K562 (cell line): ENCODE measurements around the gene CCDC136. TPM values are rescaled to one million over a fixed set of nuclear protein-coding genes. Genes with fewer than 3 reads are reported as not detected.

Experiments used
- ATAC-seq: fragments of 200-7000 bp; cut with Tn5 transposase; 3 replicates; pipeline ENCODE4 v1.9.1; 2020; ENCODE audit warnings: moderate library complexity
- BruUV-seq: library from RNA; stranded (reverse); fragments of 400-500 nt; replicated peaks from 2 replicates; lab custom pipeline; 2021; lab: Mats Ljungman, UMichigan
- CTCF ChIA-PET: fragments of 300-600 bp; formaldehyde crosslinking; extraction: SDS; loops from one replicate; lab custom pipeline; 2021; ENCODE audit warnings: low intra/inter-chr PET ratio; lab: Yijun Ruan, JAX
- POLR2A ChIA-PET: fragments of 300-600, 350-650 bp; sonication (Branson Sonifier 250); formaldehyde crosslinking; extraction: SDS; loops from one replicate; lab custom pipeline; 2021; ENCODE audit warnings: antibody characterized with exemption, inconsistent platforms; lab: Yijun Ruan, JAX
- DNase-seq, 4 experiments: peaks; one replicate each; pipeline versions ENCODE4 v3.0.0 to v3.0.0-alpha.2; 2011 to 2018; ENCODE audit warnings: low spot score in 3 of 4, mixed read lengths in 3 of 4; ENCODE audit errors: extremely low read depth in 1 of 4
- FAIRE-seq: peaks from 2 replicates; lab custom pipeline; 2011; peaks lifted over from hg19 to GRCh38; lab: Jason Lieb, UNC
- H2AFZ ChIP-seq: 2 replicates; pipeline ENCODE4 v1.6.0; 2011; ENCODE audit warnings: low read depth, low read length, control low read depth, inconsistent platforms
- H3K27ac ChIP-seq: fragments of 200-600 bp; 3 replicates; pipeline ENCODE4 v1.8.0; 2011; ENCODE audit warnings: low read depth, mild to moderate bottlenecking, control low read depth, inconsistent platforms, low read length, moderate library complexity, mixed read lengths; ENCODE audit errors: extremely low read depth
- H3K27me3 ChIP-seq, 2 experiments: fragments of 300-600 bp in 1 of 2; 2 replicates in 1 of 2; 3 replicates in 1 of 2; pipeline versions ENCODE4 v1.6.0 to v1.8.0; 2011; ENCODE audit warnings: inconsistent platforms in 2 of 2, low read length in 2 of 2, mild to moderate bottlenecking in 1 of 2, mixed read lengths in 1 of 2, moderate library complexity in 1 of 2; ENCODE audit not compliant: control insufficient read depth in 2 of 2, insufficient read depth in 2 of 2
- H3K36me3 ChIP-seq: fragments of 300-600 bp; 3 replicates; pipeline ENCODE4 v1.8.0; 2011; ENCODE audit warnings: mild to moderate bottlenecking, low read length, inconsistent platforms; ENCODE audit not compliant: control insufficient read depth, insufficient read depth
- H3K4me1 ChIP-seq, 2 experiments: fragments of 200-600 bp in 1 of 2; replicated peaks in 1 of 2; 2 replicates in 1 of 2; 3 replicates in 1 of 2; pipeline versions ENCODE4 v1.5.1 to v1.8.0; 2011; ENCODE audit warnings: inconsistent platforms in 2 of 2, low read length in 2 of 2, mild to moderate bottlenecking in 1 of 2, mixed read lengths in 1 of 2, moderate library complexity in 1 of 2; ENCODE audit not compliant: control insufficient read depth in 2 of 2, insufficient read depth in 2 of 2
- H3K4me2 ChIP-seq: 2 replicates; pipeline ENCODE4 v1.6.1; 2011; ENCODE audit warnings: low read length, control low read depth, inconsistent platforms, mixed read lengths; ENCODE audit not compliant: insufficient read depth
- H3K4me3 ChIP-seq: fragments of 200-600 bp; sonication (generic), shearing (Covaris generic); 2 replicates; pipeline ENCODE4 v1.5.1; 2016; ENCODE audit warnings: control low read depth, inconsistent platforms
- H3K79me2 ChIP-seq: fragments of 200-600 bp; 3 replicates; pipeline ENCODE4 v1.8.0; 2011; ENCODE audit warnings: low read length, inconsistent platforms; ENCODE audit not compliant: control insufficient read depth, insufficient read depth
- H3K9ac ChIP-seq, 2 experiments: 2 replicates each; pipeline versions ENCODE4 v1.6.0 to v1.6.1; 2011; ENCODE audit warnings: low read depth in 2 of 2, low read length in 2 of 2, control low read depth in 1 of 2, inconsistent platforms in 1 of 2, mild to moderate bottlenecking in 1 of 2, mixed read lengths in 1 of 2; ENCODE audit not compliant: insufficient read depth in 1 of 2
- H3K9me1 ChIP-seq: one replicate; pipeline ENCODE4 v1.6.0; 2011; ENCODE audit warnings: inconsistent platforms, mild to moderate bottlenecking, low read length, moderate library complexity; ENCODE audit not compliant: control insufficient read depth, insufficient read depth
- H3K9me3 ChIP-seq: replicated peaks from 2 replicates; pipeline ENCODE4 v1.5.1; 2011; ENCODE audit warnings: low read depth, low read length, inconsistent platforms; ENCODE audit not compliant: control insufficient read depth, insufficient read depth
- H4K20me1 ChIP-seq: replicated peaks from 2 replicates; pipeline ENCODE4 v1.6.1; 2011; ENCODE audit warnings: low read length, inconsistent platforms, mixed read lengths; ENCODE audit not compliant: control insufficient read depth, insufficient read depth
- CBX1 ChIP-seq: sonication (generic); IDR thresholded peaks from 2 replicates; pipeline ENCODE4 v1.6.1; 2016; ENCODE audit warnings: antibody characterized with exemption, low read depth, mild to moderate bottlenecking
- DACH1 ChIP-seq: fragments of 450-650 bp; IDR thresholded peaks from 2 replicates; pipeline ENCODE4 v1.6.1; 2018; ENCODE audit not compliant: partially characterized antibody
- E2F1 ChIP-seq: sonication (generic); formaldehyde crosslinking; IDR thresholded peaks from 2 replicates; pipeline ENCODE4 v1.8.1; 2023; ENCODE audit warnings: mild to moderate bottlenecking, missing genetic modification reagents, moderate library complexity
- HMG20B ChIP-seq: fragments of 250-450 bp; sonication (Bioruptor Pico); IDR thresholded peaks from 2 replicates; pipeline ENCODE4 v1.5.0; 2021; ENCODE audit warnings: mild to moderate bottlenecking
- MCM7 ChIP-seq, 2 experiments: fragments of 450-650 bp; IDR thresholded peaks; 2 replicates each; pipeline ENCODE4 v1.6.1; 2016 to 2018
- NCOR1 ChIP-seq: fragments of 450-650 bp; IDR thresholded peaks from 2 replicates; pipeline ENCODE4 v1.6.1; 2016; ENCODE audit warnings: mild to moderate bottlenecking, moderate library complexity
- POLR2G ChIP-seq: fragments of 200-400 bp; formaldehyde crosslinking; IDR thresholded peaks from 2 replicates; pipeline ENCODE4 v1.6.1; 2017; ENCODE audit warnings: low read depth, mild to moderate bottlenecking, antibody characterized with exemption, low read length, moderate library complexity
- POLR3G ChIP-seq: IDR thresholded peaks from 2 replicates; pipeline ENCODE4 v1.6.1; 2011; ENCODE audit not compliant: insufficient read length, insufficient replicate concordance; ENCODE audit errors: extremely low read depth
- PRMT5 ChIP-seq: sonication (generic); formaldehyde crosslinking; IDR thresholded peaks from 2 replicates; pipeline ENCODE4 v1.5.0; 2020; ENCODE audit warnings: missing genetic modification reagents
- RBFOX2 ChIP-seq: fragments of 200-400 bp; formaldehyde crosslinking; IDR thresholded peaks from 2 replicates; pipeline ENCODE4 v1.6.1; 2017; ENCODE audit warnings: low read depth, mild to moderate bottlenecking, low read length, moderate library complexity
- RBM22 ChIP-seq: fragments of 200-400 bp; formaldehyde crosslinking; IDR thresholded peaks from 2 replicates; pipeline ENCODE4 v1.6.1; 2018; ENCODE audit warnings: low read length, low read depth; ENCODE audit not compliant: poor library complexity, severe bottlenecking
- SRSF7 ChIP-seq: fragments of 200-400 bp; formaldehyde crosslinking; optimal IDR thresholded peaks from 2 replicates; pipeline ENCODE3; 2017; ENCODE audit warnings: mild to moderate bottlenecking, low read depth, low read length
- ZFP36 ChIP-seq: fragments of 150-350 bp; IDR thresholded peaks from 2 replicates; pipeline ENCODE4 v1.6.1; 2018; ENCODE audit warnings: low read length, low read depth; ENCODE audit not compliant: partially characterized antibody
- ZNF143 ChIP-seq: sonication (generic); formaldehyde crosslinking; IDR thresholded peaks from 2 replicates; pipeline ENCODE4 v1.9.0; 2022; ENCODE audit warnings: mild to moderate bottlenecking, missing genetic modification reagents
- ZNF41 ChIP-seq: fragments of 250-450 bp; sonication (Bioruptor Pico); conservative IDR thresholded peaks from 2 replicates; pipeline ENCODE4 v1.4.0; 2020; ENCODE audit warnings: mild to moderate bottlenecking
- WGBS: fragments of 100-300 bp; shearing (Covaris generic); methylation state at CpG from one replicate; pipeline ENCODE4 v1.1.6; 2016; ENCODE audit warnings: low coverage, mixed read lengths; ENCODE audit not compliant: insufficient coverage; ENCODE audit errors: missing lambda C conversion rate; 5-methylcytosine and 5-hydroxymethylcytosine counted together
- in situ Hi-C: fragments of 300-500 bp; cut with MboI; formaldehyde crosslinking; loops from 4 replicates; pipeline ENCODE4 v1.15.0; 2018; ENCODE audit warnings: inconsistent platforms, mixed read lengths
- intact Hi-C: fragments of 100-400 bp; cut with micrococcal nuclease; formaldehyde crosslinking; loops from 2 replicates; pipeline ENCODE4 v1.14.2; 2022
- polyA plus RNA-seq, 8 experiments: library from polyadenylated mRNA; depleted of rRNA in 4 of 8; stranded (reverse) in 5 of 8; unstranded in 3 of 8; fragments of >200 nt; fragmentation: Nextera tagmentation in 2 of 8; fragmentation: Illumina TruSeq in 1 of 8; extraction: Ambion mirVana in 2 of 8; extraction: Trizol in 1 of 8; gene quantifications; 2 replicates each; pipeline versions ENCODE4 v1.2.1 to v1.2.3, GENCODE V29; 2011 to 2014; ENCODE audit warnings: inconsistent platforms in 1 of 8, missing spikeins in 1 of 8
- total RNA-seq, 7 experiments: library from RNA; depleted of rRNA in 6 of 7; stranded (reverse); fragments of >200 nt in 6 of 7; fragmentation: Illumina TruSeq in 2 of 7; extraction: Trizol in 2 of 7; gene quantifications; 2 replicates each; pipeline versions ENCODE4 v1.2.1 to v1.2.3, GENCODE V29; 2011 to 2021; ENCODE audit warnings: low replicate concordance in 1 of 7

Gene CCDC136
- total and polyA plus RNA-seq, 9 of the 15 experiments (the other 6 are each of a cell fraction or from before 2014, with no cell fraction given), result 2.4 to 40.8 (median 26.5) TPM

- in situ Hi-C loops, result no loop called here
- H3K79me2 ChIP-seq, result peaks cover 45% of the 10 kb centered on the region
- H3K9ac ChIP-seq, result peak overlapping the region in 1 of 2 experiments; percentile 46; a peak in 2 of 4 replicates
- H2AFZ ChIP-seq, result no peak overlapping the region
- BruUV-seq, result no TSS peak
- no peak for ATAC-seq
- ChIA-PET CTCF (no interaction called here), POLR2A (interaction anchor here (0.5 to 1.8 kb wide), 14 partner anchors 9 to 509 kb away, joined by 3 to 7 read pairs (median 3); partner anchors contain the start of genes ATP6V1F and CALU)
- TF ChIP-seq RBFOX2, result peak; percentile 62
- TF ChIP-seq DACH1, result no peak
- no peak for TF ChIP-seq HMG20B (CRISPR knock-in tag)
- no peak for TF ChIP-seq E2F1 (CRISPR knock-in tag)
- TF ChIP-seq MCM7 (IDR thresholded peaks at IDR 0.05), result no peak
- no peak for TF ChIP-seq POLR3G
- TF ChIP-seq ZNF143, result no peak
- peak; percentile 60 for TF ChIP-seq POLR2G
- TF ChIP-seq SRSF7, result no peak
- no peak for TF ChIP-seq NCOR1
- no peak for TF ChIP-seq CBX1
- no peak for TF ChIP-seq ZNF41 (CRISPR knock-in tag)
- TF ChIP-seq ZFP36, result no peak
- TF ChIP-seq RBM22, result peak; percentile 38
- TF ChIP-seq PRMT5 (CRISPR knock-in tag), result 0 out of 2 replicates have a peak, but pooled peaks have one; percentile 11
- peaks cover 16 to 68% of the 10 kb centered on the region in 2 experiments for H3K4me1 ChIP-seq
- no peak overlapping the region for H3K4me2 ChIP-seq
- DNase-seq, result no peak
- H3K4me3 ChIP-seq, result no peak overlapping the region
- H3K36me3 ChIP-seq, result peaks cover 75% of the 10 kb centered on the region; the same call in 2 of the 3 replicates
- 92% methylated on average over 15 of the region's 16 CpGs for WGBS
- H4K20me1 ChIP-seq, result 0 out of 2 replicates have a peak, but pooled peaks cover 4% of the 10 kb centered on the region
- no peaks in the 10 kb centered on the region for H3K9me1 ChIP-seq
- H3K27ac ChIP-seq, result no peak overlapping the region
- H3K9me3 ChIP-seq, result no peaks in the 10 kb centered on the region
- intact Hi-C loops, result no loop called here
- no peak for FAIRE-seq
- H3K27me3 ChIP-seq, result no peaks in the 10 kb centered on the region
These were observed 43.5 kb downstream of the CCDC136 start for GRCh38 chr7:128835231-128835751.
